HFF-Myc (cell line): Measurements from ENCODE around the gene PRR3.

Experiments
- DNase-seq: peaks from one replicate; pipeline ENCODE4 v3.0.0-alpha.2; 2011; ENCODE audit warnings: low read depth; ENCODE audit errors: extremely low read depth
- H3K4me3 ChIP-seq: replicated peaks from 2 replicates; pipeline ENCODE4 v1.5.1; 2011; ENCODE audit warnings: low read depth, mild to moderate bottlenecking, control low read depth, low read length
- CTCF ChIP-seq: IDR thresholded peaks from 2 replicates; pipeline ENCODE4 v1.5.1; 2012; ENCODE audit warnings: mild to moderate bottlenecking, low read depth, low read length, control low read depth; ENCODE audit errors: missing control alignments

Gene PRR3

GRCh38 chr6:30530014-30530413 lies 27.1 kb upstream of the PRR3 start:
- no peak overlapping the region for H3K4me3 ChIP-seq
- no peak for TF ChIP-seq CTCF
- DNase-seq, result no peak

GRCh38 chr6:30533460-30534294 lies 23.4 kb upstream of the PRR3 start:
- TF ChIP-seq CTCF, result no peak
- no peak overlapping the region for H3K4me3 ChIP-seq

GRCh38 chr6:30537931-30538330 lies 19.2 kb upstream of the PRR3 start:
- H3K4me3 ChIP-seq, result no peak overlapping the region
- TF ChIP-seq CTCF, result no peak
- DNase-seq, result no peak

More at GRCh38 chr6:30533460-30534294, 23.4 kb upstream of the PRR3 start:
- DNase-seq, result no peak

GRCh38 chr6:30541515-30542403 lies 15.3 kb upstream of the PRR3 start:
- H3K4me3 ChIP-seq, result peak overlapping the region; percentile 18; the same call in 1 of the 2 replicates
- TF ChIP-seq CTCF, result peak; percentile 99
- no peak for DNase-seq

- TF ChIP-seq CTCF, result no peak
- H3K4me3 ChIP-seq, result no peak overlapping the region
- DNase-seq, result no peak
Measured at GRCh38 chr6:30542404-30542725, 14.7 kb upstream of the PRR3 start.

GRCh38 chr6:30542915-30543314 lies 14.2 kb upstream of the PRR3 start:
- DNase-seq, result no peak
- no peak for TF ChIP-seq CTCF
- no peak overlapping the region for H3K4me3 ChIP-seq
